ENCODE measurements around the gene IER5L.
A peak's percentile ranks its signal among the peaks of the same experiment; 100 is the strongest.
"Not testable (repeated sequence)": the region's sequence is repeated elsewhere in the genome, so short reads cannot be mapped to it uniquely, and the experiment has no call there.

The IER5L gene

DNA sequence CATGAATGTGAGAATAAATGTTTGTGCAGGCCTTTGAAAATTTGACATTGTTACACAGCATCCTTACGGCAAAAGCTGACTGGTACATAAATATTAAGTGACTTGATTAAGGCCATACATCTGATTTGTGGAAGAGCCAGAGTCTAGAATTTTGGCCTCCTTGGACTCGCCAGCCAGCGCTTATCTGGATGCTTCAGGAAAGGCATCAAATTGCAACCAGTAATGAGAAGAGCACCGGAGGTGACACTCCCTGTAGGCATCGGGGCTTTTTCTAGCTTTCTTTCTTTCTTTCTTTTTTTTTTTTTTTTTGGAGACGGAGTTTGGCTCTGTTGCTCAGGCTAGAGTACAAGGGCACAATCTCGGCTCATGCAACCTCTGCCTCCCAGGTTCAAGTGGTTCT lies 13.2 kb upstream of the IER5L start:
- no peak for TF ChIP-seq EZH2phosphoT487 (IDR thresholded peaks at IDR 0.05; ENCODE audit: low read length)
- no peak for TF ChIP-seq EZH2 (optimal IDR thresholded peaks at IDR 0.05; ENCODE audit: low read depth, low read length)
- TF ChIP-seq CTCF (IDR thresholded peaks at IDR 0.05; ENCODE audit: low read length) = no peak
- Histone ChIP-seq H3K4me1 (ENCODE audit: low read length) (no peaks in the 10 kb centered on the region), H3K27ac (ENCODE audit: low read length) (no peak overlapping the region), H3K9ac (ENCODE audit: low read length) (no peak overlapping the region), H3K9me3 (replicated peaks; ENCODE audit: insufficient read depth, low read length) (no peaks in the 10 kb centered on the region), H3K79me2 (ENCODE audit: low read length) (no peaks in the 10 kb centered on the region), H3K27me3 (replicated peaks; ENCODE audit: insufficient read depth, low read length) (peaks cover 17% of the 10 kb centered on the region), H3K4me2 (ENCODE audit: low read depth, low read length) (no peak overlapping the region), H3K4me3 (ENCODE audit: low read length) (no peak overlapping the region), H2AFZ (ENCODE audit: low read length) (no peak overlapping the region), H3K9me2 (replicated peaks; ENCODE audit: insufficient read depth, low read length) (no peaks in the 10 kb centered on the region), H4K20me1 (ENCODE audit: insufficient read depth, low read length) (no peaks in the 10 kb centered on the region), H3K36me3 (replicated peaks; ENCODE audit: insufficient read depth, low read length) (no peaks in the 10 kb centered on the region), H3F3A (ENCODE audit: insufficient read depth, low read length) (no peaks in the 10 kb centered on the region)
- DNase-seq = no peak

DNA sequence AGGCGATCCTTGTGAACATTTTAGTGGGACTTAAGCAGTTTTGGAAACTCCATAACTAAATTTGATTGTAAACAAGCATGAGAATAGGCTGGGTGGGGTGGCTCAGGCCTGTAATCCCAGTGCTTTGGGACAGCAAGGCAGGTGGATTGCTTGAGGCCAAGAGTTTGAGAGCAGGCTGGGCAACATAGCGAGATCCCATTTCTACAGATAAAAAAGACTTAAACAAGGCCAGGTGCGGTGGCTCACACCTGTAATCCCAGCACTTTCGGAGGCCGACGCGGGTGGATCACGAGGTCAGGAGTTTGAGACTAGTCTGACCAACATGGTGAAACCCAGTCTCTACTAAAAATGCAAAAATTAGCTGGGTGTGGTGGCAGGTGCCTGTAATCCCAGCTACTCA lies 11.9 kb upstream of the IER5L start:
- not testable (repeated sequence) for H4K20me1 ChIP-seq (ENCODE audit: insufficient read depth, low read length); H3K79me2 ChIP-seq (ENCODE audit: low read length); H3F3A ChIP-seq (ENCODE audit: insufficient read depth, low read length)

GRCh38 chr9:129187042-129187441 lies 9.0 kb upstream of the IER5L start:
- TF ChIP-seq EZH2phosphoT487 (IDR thresholded peaks at IDR 0.05; ENCODE audit: low read length) (no peak), CTCF (IDR thresholded peaks at IDR 0.05; ENCODE audit: low read length) (no peak), EZH2 (optimal IDR thresholded peaks at IDR 0.05; ENCODE audit: low read depth, low read length) (no peak)
- DNase-seq = no peak
- H4K20me1 ChIP-seq (ENCODE audit: insufficient read depth, low read length) = no peaks in the 10 kb centered on the region

More for the DNA sequence above, 11.9 kb upstream of the IER5L start:
- not testable (repeated sequence) for H3K27ac ChIP-seq (ENCODE audit: low read length); H3K36me3 ChIP-seq (replicated peaks; ENCODE audit: insufficient read depth, low read length); DNase-seq; H3K9me2 ChIP-seq (replicated peaks; ENCODE audit: insufficient read depth, low read length); H3K4me3 ChIP-seq (ENCODE audit: low read length); H3K9me3 ChIP-seq (replicated peaks; ENCODE audit: insufficient read depth, low read length); H2AFZ ChIP-seq (ENCODE audit: low read length); H3K9ac ChIP-seq (ENCODE audit: low read length); H3K4me2 ChIP-seq (ENCODE audit: low read depth, low read length); H3K4me1 ChIP-seq (ENCODE audit: low read length)
- H3K27me3 ChIP-seq (replicated peaks; ENCODE audit: insufficient read depth, low read length) = peaks cover 17% of the 10 kb centered on the region

DNA sequence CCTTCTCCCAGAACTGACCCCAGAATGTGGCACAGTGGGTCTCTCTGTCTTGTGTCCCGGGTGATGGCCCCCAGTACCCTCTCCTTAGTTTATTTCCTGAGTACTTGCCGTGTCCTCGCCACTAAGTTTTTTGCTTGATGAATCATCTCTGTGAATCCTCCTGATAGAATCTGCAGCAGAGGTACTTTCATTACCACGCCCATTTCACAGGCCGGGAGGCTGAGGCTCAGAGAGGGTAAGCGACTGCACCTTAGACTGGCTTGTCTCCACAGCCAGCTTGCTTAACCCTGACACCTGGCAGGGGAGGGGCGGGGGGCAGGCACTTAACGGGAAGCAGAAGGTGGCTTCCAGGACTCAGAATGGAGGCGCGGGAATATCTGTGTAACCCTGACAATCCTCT lies 7.9 kb upstream of the IER5L start:
- H3K27me3 ChIP-seq (replicated peaks; ENCODE audit: insufficient read depth, low read length) = no peaks in the 10 kb centered on the region
- H3K9ac ChIP-seq (ENCODE audit: low read length) = no peak overlapping the region
- no peak overlapping the region for H3K27ac ChIP-seq (ENCODE audit: low read length)
- H3F3A ChIP-seq (ENCODE audit: insufficient read depth, low read length) = no peaks in the 10 kb centered on the region
- no peaks in the 10 kb centered on the region for H4K20me1 ChIP-seq (ENCODE audit: insufficient read depth, low read length)
- peak overlapping the region; percentile 38; the same call in 1 of the 2 replicates for H3K4me2 ChIP-seq (ENCODE audit: low read depth, low read length)
- H2AFZ ChIP-seq (ENCODE audit: low read length) = peak overlapping the region; percentile 33; the same call in 1 of the 2 replicates
- no peaks in the 10 kb centered on the region for H3K9me3 ChIP-seq (replicated peaks; ENCODE audit: insufficient read depth, low read length)
- no peak for TF ChIP-seq CTCF (IDR thresholded peaks at IDR 0.05; ENCODE audit: low read length)
- no peak for TF ChIP-seq EZH2 (optimal IDR thresholded peaks at IDR 0.05; ENCODE audit: low read depth, low read length)
- peaks cover 7% of the 10 kb centered on the region for H3K4me1 ChIP-seq (ENCODE audit: low read length)
- DNase-seq = peak; percentile 63
- H3K4me3 ChIP-seq (ENCODE audit: low read length) = no peak overlapping the region
- no peaks in the 10 kb centered on the region for H3K36me3 ChIP-seq (replicated peaks; ENCODE audit: insufficient read depth, low read length)
- H3K79me2 ChIP-seq (ENCODE audit: low read length) = no peaks in the 10 kb centered on the region
- H3K9me2 ChIP-seq (replicated peaks; ENCODE audit: insufficient read depth, low read length) = no peaks in the 10 kb centered on the region

More at GRCh38 chr9:129187042-129187441, 9.0 kb upstream of the IER5L start:
- H3K9me3 ChIP-seq (replicated peaks; ENCODE audit: insufficient read depth, low read length) = no peaks in the 10 kb centered on the region
- H3K27ac ChIP-seq (ENCODE audit: low read length) = no peak overlapping the region
- H3K9ac ChIP-seq (ENCODE audit: low read length) = no peak overlapping the region
- no peak overlapping the region for H3K4me3 ChIP-seq (ENCODE audit: low read length)
- H3K36me3 ChIP-seq (replicated peaks; ENCODE audit: insufficient read depth, low read length) = no peaks in the 10 kb centered on the region
- peaks cover 7% of the 10 kb centered on the region for H3K4me1 ChIP-seq (ENCODE audit: low read length)
- no peaks in the 10 kb centered on the region for H3F3A ChIP-seq (ENCODE audit: insufficient read depth, low read length)
- 0 out of 2 replicates have a peak overlapping the region, but pooled peaks have one; percentile 10 for H2AFZ ChIP-seq (ENCODE audit: low read length)
- no peaks in the 10 kb centered on the region for H3K9me2 ChIP-seq (replicated peaks; ENCODE audit: insufficient read depth, low read length)
- no peaks in the 10 kb centered on the region for H3K79me2 ChIP-seq (ENCODE audit: low read length)
- H3K27me3 ChIP-seq (replicated peaks; ENCODE audit: insufficient read depth, low read length) = no peaks in the 10 kb centered on the region
- H3K4me2 ChIP-seq (ENCODE audit: low read depth, low read length) = no peak overlapping the region

Measured in MM.1S (cell line).